GM12892 (cell line): Measurements from ENCODE around the gene CCNL2.

Experiments used
- DNase-seq: peaks from one replicate; pipeline ENCODE4 v3.0.0; 2011; ENCODE audit not compliant: insufficient read length
- FAIRE-seq: peaks from 2 replicates; lab custom pipeline; 2011; peaks lifted over from hg19 to GRCh38; lab: Jason Lieb, UNC
- POLR2A ChIP-seq: IDR thresholded peaks from 2 replicates; pipeline ENCODE4 v1.6.1; 2011; ENCODE audit warnings: low read depth, low read length, control low read depth
- POLR2AphosphoS5 ChIP-seq: IDR thresholded peaks from 2 replicates; pipeline ENCODE4 v1.6.1; 2011; ENCODE audit warnings: low read depth, low read length, control low read depth
- TAF1 ChIP-seq: IDR thresholded peaks from 2 replicates; pipeline ENCODE4 v1.6.1; 2011; ENCODE audit warnings: low read depth, mild to moderate bottlenecking, control low read depth, low read length, borderline replicate concordance

CCNL2 gene

DNA sequence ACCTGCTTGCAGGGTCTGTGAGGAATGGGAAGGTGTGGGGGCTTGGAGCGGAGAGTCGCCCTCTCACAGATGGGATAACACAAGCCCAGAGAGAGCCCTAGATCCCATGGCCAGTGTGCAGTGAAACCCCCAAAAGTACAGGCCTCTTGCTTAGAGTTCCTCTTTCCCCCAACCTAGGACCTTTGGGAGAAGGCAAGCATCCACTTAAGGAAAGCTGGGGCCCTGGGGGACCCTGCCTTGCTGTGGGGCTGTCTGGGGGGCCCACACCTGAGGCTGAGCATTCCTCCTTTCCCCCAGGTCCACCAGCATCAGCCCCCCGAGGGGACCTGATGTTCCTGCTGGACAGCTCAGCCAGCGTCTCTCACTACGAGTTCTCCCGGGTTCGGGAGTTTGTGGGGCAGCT, 37.5 kb upstream of the CCNL2 start:
- DNase-seq (no peak), FAIRE-seq (no peak)
- TF ChIP-seq POLR2A (no peak), POLR2AphosphoS5 (no peak), TAF1 (no peak)

DNA sequence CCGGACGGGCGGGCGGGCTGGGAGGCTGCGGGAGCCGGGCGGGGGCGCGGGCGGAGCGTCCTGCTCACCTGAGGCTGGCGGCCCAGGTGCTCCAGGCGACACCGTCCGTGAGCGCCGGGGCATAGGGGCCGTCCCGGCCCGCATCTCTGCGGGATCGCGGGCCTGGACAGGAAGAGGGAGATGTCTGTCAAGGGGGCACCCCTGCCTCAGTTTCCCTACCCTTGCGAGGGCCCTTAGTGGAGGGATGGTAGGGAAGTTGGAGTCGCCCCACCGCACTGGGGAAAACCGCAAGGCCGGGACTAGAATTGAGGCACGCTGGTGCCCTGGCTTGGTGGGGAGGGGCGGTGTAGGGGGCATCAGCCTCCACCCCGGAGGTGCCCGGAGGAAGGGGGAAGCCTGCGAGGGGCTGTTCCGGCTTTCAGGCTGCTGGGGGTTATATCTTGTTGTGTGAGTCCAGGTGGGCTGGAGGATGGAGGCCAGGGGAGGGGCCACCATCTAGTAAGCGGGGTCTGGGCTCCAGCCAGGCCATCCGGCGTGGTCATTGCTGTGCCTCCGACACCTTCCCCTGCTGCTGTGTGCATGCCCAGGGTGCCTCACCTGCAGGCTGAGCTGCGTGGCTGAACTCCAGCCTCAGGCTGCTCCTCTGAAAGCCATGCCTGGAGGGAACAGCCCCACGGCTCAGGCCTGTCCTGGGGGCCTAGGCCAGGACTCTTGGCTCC, 36.9 kb upstream of the CCNL2 start:
- FAIRE-seq (no peak), DNase-seq (peak; percentile 31)
- TF ChIP-seq POLR2AphosphoS5 (no peak), POLR2A (no peak)

GRCh38 chr1:1435106-1435903, 36.2 kb upstream of the CCNL2 start, which contains the start of gene VWA1:
Gene VWA1, plus strand, starts transcription at chr1:1435690. Its CDS starts 59 bp downstream, at chr1:1435749.
- no peak for TF ChIP-seq TAF1
- TF ChIP-seq POLR2AphosphoS5: no peak
- TF ChIP-seq POLR2A: no peak
- DNase-seq (peak; percentile 93), FAIRE-seq (peak; percentile 72)

- FAIRE-seq (no peak), DNase-seq (peak; percentile 28)
- TF ChIP-seq TAF1 (no peak), POLR2A (no peak), POLR2AphosphoS5 (no peak)
These were observed 35.6 kb upstream of the CCNL2 start for GRCh38 chr1:1434824-1435105.

GRCh38 chr1:1434131-1434823, 35.1 kb upstream of the CCNL2 start:
- peak; percentile 32 for DNase-seq
- FAIRE-seq: no peak
- TF ChIP-seq POLR2A (no peak), POLR2AphosphoS5 (no peak), TAF1 (no peak)

- DNase-seq (peak; percentile 30), FAIRE-seq (peak; percentile 14)
- no peak for TF ChIP-seq POLR2A
- TF ChIP-seq TAF1: no peak
- no peak for TF ChIP-seq POLR2AphosphoS5
These were observed 34.6 kb upstream of the CCNL2 start for GRCh38 chr1:1433804-1434130.

DNA sequence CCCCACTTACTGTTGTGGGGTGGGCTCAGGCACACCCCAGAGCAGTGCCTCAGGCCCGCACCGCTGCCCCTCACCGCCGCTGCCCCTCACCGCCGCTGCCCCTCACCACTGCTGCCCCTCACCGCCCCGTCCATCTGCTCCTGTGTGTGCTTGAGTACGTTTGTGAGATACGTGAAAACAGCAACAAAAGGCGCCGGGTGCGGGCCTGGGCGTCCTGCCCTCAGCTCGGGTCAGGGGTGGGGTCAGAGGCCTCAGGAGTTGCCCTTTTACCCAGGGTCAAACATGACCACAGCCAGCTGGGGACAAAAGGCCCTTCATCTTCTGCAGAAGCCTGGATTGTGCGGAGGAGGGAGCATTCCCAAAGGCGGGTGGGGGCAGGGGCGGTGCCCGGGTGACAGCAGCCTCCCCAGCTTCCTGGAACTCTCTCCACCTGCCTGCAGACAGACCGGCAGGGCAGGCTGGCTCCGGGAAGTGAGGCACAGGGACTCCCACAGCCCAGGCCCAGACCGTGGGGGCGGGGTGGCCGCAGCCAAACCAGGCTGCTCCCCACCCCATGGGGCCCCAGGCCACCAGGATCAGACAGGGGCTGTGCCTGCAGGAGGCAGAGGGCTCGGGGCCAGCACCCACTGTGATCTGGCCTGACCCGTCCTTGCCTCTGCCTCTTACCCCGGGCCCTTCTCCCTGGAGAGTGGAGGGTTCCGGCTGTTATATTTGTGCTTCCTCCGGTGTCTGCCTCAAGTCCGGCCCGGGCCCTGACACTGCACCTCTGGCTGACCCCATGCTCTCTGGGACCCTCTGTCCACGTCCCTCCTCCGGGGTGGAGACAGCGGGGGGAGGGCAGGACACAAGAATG, 34.0 kb upstream of the CCNL2 start:
- DNase-seq (peak; percentile 37), FAIRE-seq (no peak)
- TF ChIP-seq POLR2AphosphoS5: no peak
- no peak for TF ChIP-seq TAF1
- no peak for TF ChIP-seq POLR2A

- DNase-seq (no peak), FAIRE-seq (no peak)
- TF ChIP-seq POLR2A (no peak), TAF1 (no peak), POLR2AphosphoS5 (no peak)
These were observed 33.3 kb upstream of the CCNL2 start for GRCh38 chr1:1432274-1432950.

DNA sequence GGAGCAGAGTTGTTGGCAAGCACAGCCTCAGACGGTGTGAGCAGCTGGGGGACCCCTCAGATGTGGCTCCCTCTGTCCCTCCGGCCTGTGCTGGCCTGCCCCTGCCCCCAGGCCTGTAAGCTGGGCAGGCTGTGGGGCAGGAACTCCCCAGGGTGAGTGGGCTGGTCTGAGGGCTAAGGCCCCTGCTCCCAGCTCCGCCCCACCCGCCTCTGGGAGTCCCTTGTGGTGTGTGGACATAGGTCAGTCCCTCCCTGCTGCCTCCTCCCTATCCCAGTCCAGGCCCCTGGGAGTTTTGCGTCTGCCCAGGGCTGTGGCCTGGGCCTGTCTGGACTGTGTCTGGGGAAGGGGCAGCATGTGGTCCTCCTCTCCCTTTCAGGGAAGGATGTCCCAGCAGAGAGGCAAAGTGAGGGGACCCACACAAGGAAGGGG, 32.7 kb upstream of the CCNL2 start:
- no peak for TF ChIP-seq POLR2AphosphoS5
- TF ChIP-seq TAF1: no peak
- TF ChIP-seq POLR2A: no peak
- no peak for FAIRE-seq
- DNase-seq: no peak
